ENCODE measurements around the gene SCTR.

DNA sequence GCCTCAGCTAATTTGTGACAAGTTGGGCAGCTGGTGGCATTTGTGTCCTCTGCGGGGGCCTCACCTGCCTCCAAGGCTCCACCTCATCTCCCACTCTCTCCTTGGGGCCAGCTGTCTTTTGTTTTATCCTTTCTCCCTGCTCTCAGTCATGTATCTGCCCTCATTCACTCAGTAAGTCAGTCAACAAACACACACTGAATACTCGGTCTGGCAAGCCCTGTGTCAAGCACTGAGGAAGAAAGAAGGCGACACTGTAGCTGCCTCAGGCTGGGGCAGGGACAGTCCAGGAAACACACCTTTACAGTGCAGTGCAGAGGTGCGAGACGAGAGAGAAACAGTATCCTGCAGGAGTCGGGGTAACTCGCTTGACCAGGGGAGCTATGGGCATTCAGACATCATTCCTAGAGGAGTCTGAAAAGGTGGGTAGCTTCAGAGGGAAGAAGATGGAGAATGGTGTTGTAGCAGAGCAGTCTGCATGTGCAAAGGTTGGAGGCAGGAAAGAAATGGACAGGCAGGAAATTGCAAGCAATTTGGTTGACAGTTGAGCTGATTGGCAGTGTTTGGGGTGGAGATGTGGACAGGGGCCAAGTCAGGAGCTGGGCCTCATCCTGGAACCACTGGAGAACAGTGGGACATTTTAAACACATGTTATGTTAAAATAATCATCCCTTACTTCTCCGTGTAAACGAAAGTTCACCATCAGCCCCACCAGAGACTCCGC lies 34.9 kb downstream of the SCTR start:
- TF ChIP-seq, protein P1, sequence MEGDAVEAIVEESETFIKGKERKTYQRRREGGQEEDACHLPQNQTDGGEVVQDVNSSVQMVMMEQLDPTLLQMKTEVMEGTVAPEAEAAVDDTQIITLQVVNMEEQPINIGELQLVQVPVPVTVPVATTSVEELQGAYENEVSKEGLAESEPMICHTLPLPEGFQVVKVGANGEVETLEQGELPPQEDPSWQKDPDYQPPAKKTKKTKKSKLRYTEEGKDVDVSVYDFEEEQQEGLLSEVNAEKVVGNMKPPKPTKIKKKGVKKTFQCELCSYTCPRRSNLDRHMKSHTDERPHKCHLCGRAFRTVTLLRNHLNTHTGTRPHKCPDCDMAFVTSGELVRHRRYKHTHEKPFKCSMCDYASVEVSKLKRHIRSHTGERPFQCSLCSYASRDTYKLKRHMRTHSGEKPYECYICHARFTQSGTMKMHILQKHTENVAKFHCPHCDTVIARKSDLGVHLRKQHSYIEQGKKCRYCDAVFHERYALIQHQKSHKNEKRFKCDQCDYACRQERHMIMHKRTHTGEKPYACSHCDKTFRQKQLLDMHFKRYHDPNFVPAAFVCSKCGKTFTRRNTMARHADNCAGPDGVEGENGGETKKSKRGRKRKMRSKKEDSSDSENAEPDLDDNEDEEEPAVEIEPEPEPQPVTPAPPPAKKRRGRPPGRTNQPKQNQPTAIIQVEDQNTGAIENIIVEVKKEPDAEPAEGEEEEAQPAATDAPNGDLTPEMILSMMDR (IDR thresholded peaks at IDR 0.05), result no peak
- TF ChIP-seq EZH2 (IDR thresholded peaks at IDR 0.05; ENCODE audit: borderline replicate concordance, insufficient read depth, low read depth, low read length, poor library complexity, severe bottlenecking), result no peak
